Esophagus squamous epithelium (tissue), 5 donors: ENCODE data around the gene COL7A1. TPM values are rescaled to one million over a fixed set of nuclear protein-coding genes. Genes with fewer than 3 reads are reported as not detected.

Source experiments
- DNase-seq: peaks from one replicate; lab custom pipeline; 2025; lab: John Stamatoyannopoulos, UW
- H3K27ac ChIP-seq, 4 donors: fragments of 200-600 bp; sonication (generic); one replicate each; pipeline ENCODE4 v1.5.1; 2016 to 2019; ENCODE audit warnings: mild to moderate bottlenecking in 1 of 4
- H3K27me3 ChIP-seq, 4 donors: fragments of 200-600 bp; sonication (generic); 1 replicate in 3 of 4; 2 replicates in 1 of 4; pipeline versions ENCODE4 v1.5.1 to v1.6.0; 2017 to 2021; ENCODE audit warnings: antibody characterized with exemption in 1 of 4
- H3K36me3 ChIP-seq, 3 donors: fragments of 200-600 bp; sonication (generic); one replicate each; pipeline ENCODE4 v1.5.1; 2016 to 2019
- H3K4me1 ChIP-seq, 3 donors: fragments of 200-600 bp; sonication (generic); one replicate each; pipeline ENCODE4 v1.5.1; 2017 to 2019
- H3K4me3 ChIP-seq, 4 donors: fragments of 200-600 bp; sonication (generic); 1 replicate in 3 of 4; 2 replicates in 1 of 4; pipeline ENCODE4 v1.5.1; 2016 to 2019; ENCODE audit warnings: mild to moderate bottlenecking in 2 of 4, moderate library complexity in 1 of 4
- H3K9me3 ChIP-seq, 3 donors: fragments of 200-600 bp; sonication (generic); one replicate each; pipeline ENCODE4 v1.5.1; 2016 to 2019
- POLR2A ChIP-seq, 4 donors: fragments of 450-650 bp; IDR thresholded peaks; one replicate each; pipeline ENCODE4 v1.6.1; 2017; ENCODE audit warnings: antibody characterized with exemption in 4 of 4, mild to moderate bottlenecking in 4 of 4, moderate library complexity in 3 of 4
- WGBS, 2 donors: methylation state at CpG; one replicate each; pipeline ENCODE4 v1.1.5; 2018; 5-methylcytosine and 5-hydroxymethylcytosine counted together
- intact Hi-C: fragments of 100-400 bp; cut with DNase I; formaldehyde crosslinking; loops from one replicate; pipeline ENCODE4 v1.15.0; 2022
- total RNA-seq, 4 donors: library from RNA; depleted of rRNA; stranded (reverse); fragments of >200 nt; gene quantifications; one replicate each; pipeline ENCODE4 v1.1.0, GENCODE V29; 2016
- TF ChIP-seq, protein P1 (sequence below), 6 experiments: fragments of 450-650 bp in 4 of 6; fragments of 200-600 bp in 2 of 6; sonication (generic) in 2 of 6; IDR thresholded peaks; one replicate each; pipeline ENCODE4 v1.5.1; 2016 to 2019; ENCODE audit warnings: antibody characterized with exemption in 6 of 6, mild to moderate bottlenecking in 4 of 6, moderate library complexity in 4 of 6
- donor health status: DM: yes; HTN: yes; CAD: no.

COL7A1 gene
- total RNA-seq, 4 donors from 2014 or later = 52.8 to 125 (median 69.0) TPM

DNA sequence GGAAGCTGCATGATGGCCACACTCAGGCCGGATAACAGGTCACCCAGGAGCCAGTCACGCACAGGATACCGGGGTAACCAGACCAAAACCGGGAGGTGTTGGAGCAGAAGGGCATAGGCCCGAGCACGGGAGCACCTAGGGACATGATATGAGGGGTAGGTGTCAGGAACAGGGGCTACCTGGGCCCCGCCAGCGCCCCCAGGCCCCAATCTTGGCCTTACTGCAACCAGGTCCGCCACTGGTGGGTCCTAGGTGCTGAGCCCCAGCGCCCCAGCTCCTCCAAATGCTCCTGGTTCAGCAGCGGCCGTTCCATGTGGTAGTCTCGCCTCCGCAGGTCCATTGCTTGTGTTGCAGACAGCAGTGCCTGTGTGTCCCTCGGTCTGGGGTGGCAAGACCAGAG is 38.1 kb upstream of the COL7A1 start:
- Histone ChIP-seq H3K27me3 (no peaks in the 10 kb centered on the region), H3K4me3 (no peak overlapping the region), H3K4me1 (peaks cover 15 to 35% (median 19%) of the 10 kb centered on the region in 3 donors), H3K36me3 (peaks cover 0 to 53% (median 0%) of the 10 kb centered on the region in 3 donors), H3K27ac (no peak overlapping the region), H3K9me3 (no peaks in the 10 kb centered on the region)
- TF ChIP-seq POLR2A (IDR thresholded peaks at IDR 0.05) = no peak
- TF ChIP-seq, protein P1, sequence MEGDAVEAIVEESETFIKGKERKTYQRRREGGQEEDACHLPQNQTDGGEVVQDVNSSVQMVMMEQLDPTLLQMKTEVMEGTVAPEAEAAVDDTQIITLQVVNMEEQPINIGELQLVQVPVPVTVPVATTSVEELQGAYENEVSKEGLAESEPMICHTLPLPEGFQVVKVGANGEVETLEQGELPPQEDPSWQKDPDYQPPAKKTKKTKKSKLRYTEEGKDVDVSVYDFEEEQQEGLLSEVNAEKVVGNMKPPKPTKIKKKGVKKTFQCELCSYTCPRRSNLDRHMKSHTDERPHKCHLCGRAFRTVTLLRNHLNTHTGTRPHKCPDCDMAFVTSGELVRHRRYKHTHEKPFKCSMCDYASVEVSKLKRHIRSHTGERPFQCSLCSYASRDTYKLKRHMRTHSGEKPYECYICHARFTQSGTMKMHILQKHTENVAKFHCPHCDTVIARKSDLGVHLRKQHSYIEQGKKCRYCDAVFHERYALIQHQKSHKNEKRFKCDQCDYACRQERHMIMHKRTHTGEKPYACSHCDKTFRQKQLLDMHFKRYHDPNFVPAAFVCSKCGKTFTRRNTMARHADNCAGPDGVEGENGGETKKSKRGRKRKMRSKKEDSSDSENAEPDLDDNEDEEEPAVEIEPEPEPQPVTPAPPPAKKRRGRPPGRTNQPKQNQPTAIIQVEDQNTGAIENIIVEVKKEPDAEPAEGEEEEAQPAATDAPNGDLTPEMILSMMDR (IDR thresholded peaks at IDR 0.05) = no peak
- DNase-seq = no peak
- 94 to 97% methylated on average over 11 to 12 of the region's 15 CpGs for WGBS, 2 donors
- intact Hi-C loops = no loop called here

DNA sequence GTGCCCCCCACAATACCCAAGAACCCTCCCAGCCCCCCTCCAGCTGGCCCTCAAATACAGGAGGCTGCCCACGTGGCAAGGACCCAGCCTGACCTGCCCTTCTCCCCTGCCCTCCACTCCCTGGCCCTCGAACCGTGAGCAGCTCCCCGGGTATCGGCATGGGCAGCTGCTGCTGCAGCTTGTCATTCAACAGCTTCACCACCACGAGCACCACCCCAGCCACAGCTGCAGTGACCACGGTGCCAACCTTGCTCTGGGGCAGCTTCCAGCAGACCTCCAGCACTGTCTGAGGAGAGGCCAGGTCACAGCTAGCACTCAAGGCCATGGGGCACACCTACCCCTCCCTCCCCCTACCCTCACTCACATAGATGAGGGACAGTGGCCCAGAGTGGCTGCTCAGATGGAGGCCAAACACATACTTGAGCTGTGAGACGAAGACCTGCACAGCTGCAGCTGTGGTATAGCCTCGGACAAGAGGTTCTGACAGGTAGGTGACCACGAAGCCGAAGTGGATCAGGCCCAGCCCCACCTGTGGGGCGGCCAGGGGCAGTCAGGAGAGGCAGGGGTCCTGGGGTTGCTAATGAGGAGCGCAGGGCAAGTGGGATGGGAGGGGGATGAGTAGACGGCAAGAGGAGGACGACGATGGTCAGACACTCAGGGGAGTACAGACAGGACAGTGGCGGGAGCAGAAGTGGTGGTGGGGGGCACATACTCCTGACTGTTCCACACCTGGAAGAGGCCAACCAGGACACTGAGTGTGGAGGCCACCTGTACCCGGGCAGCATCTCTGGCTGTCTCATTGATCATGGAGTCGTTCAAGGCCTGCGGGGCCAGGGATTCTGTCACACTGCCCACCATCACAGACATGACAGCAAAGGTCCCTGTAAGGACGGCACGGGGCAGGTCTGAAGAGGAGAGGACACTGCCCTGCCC is 36.7 kb upstream of the COL7A1 start:
- no peak for TF ChIP-seq POLR2A (IDR thresholded peaks at IDR 0.05)
- TF ChIP-seq, protein P1 (IDR thresholded peaks at IDR 0.05) = no peak
- intact Hi-C loops = no loop called here
- 86 to 93% methylated on average over 17 to 21 of the region's 22 CpGs for WGBS, 2 donors
- Histone ChIP-seq H3K4me3 (no peak overlapping the region), H3K27ac (no peak overlapping the region), H3K9me3 (no peaks in the 10 kb centered on the region), H3K36me3 (peaks cover 0 to 68% (median 0%) of the 10 kb centered on the region in 3 donors), H3K27me3 (no peaks in the 10 kb centered on the region), H3K4me1 (peaks cover 15 to 35% (median 19%) of the 10 kb centered on the region in 3 donors)
- no peak for DNase-seq

DNA sequence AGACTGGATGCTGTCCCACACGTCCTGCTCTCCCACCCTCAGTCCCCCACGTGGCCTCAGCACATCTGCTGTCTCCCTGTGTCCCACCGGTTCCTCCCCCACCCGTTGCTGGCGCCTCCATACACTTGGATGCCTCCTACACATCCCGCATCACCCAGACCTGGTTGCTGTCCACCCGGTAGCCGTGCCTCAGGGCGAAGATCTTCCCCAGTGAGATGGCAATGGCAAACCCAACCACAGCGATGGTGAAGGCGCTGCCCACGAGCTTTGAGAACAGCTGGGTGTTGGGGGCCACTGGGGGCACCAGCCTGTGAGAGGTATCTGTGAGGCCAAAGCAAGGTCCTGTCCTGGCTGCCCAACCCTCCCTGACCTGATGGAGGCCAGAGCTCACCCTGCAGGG is 35.7 kb upstream of the COL7A1 start:
- DNase-seq = no peak
- WGBS, 2 donors = 89 to 90% methylated on average over 4 to 8 of the region's 12 CpGs
- H3K4me1 ChIP-seq = peaks cover 12 to 25% (median 13%) of the 10 kb centered on the region in 3 donors
- no peaks in the 10 kb centered on the region for H3K27me3 ChIP-seq
- no peak overlapping the region for H3K27ac ChIP-seq
- H3K4me3 ChIP-seq = no peak overlapping the region
- H3K9me3 ChIP-seq = no peaks in the 10 kb centered on the region
- no peak for TF ChIP-seq POLR2A (IDR thresholded peaks at IDR 0.05)
- TF ChIP-seq, protein P1 (IDR thresholded peaks at IDR 0.05) = no peak
- intact Hi-C loops = no loop called here
- peaks cover 0 to 77% (median 6%) of the 10 kb centered on the region in 3 donors for H3K36me3 ChIP-seq

DNA sequence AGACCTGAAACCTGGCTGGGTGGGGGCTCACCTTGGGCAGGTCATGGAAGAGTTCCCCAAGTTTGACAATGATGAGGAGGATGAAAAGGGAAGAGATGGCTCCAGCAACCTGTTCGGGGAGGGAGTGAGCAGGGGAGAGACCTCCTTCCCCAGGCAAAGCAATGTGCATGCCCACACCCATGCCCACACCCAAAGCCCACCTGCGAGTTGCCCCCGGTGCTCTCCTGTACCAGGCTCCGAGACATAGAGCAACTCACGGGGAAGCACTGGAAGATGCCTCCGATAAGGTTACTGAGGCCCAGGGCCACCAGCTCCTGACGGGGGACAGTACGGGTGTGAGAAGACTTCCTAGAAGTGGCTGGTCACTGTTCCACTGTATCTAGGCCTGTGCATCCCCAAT is 35.3 kb upstream of the COL7A1 start:
- TF ChIP-seq, protein P1 (IDR thresholded peaks at IDR 0.05) = no peak
- TF ChIP-seq POLR2A (IDR thresholded peaks at IDR 0.05) = no peak
- H3K27ac ChIP-seq = no peak overlapping the region
- H3K27me3 ChIP-seq = no peaks in the 10 kb centered on the region
- peaks cover 10 to 21% (median 12%) of the 10 kb centered on the region in 3 donors for H3K4me1 ChIP-seq
- H3K9me3 ChIP-seq = no peaks in the 10 kb centered on the region
- H3K4me3 ChIP-seq = no peak overlapping the region
- no peak for DNase-seq
- intact Hi-C loops = no loop called here
- peaks cover 0 to 81% (median 6%) of the 10 kb centered on the region in 3 donors for H3K36me3 ChIP-seq
- 93% methylated on average over 6 of the region's 8 CpGs; no CpG with 5 or more reads in 1 of the 2 donors for WGBS, 2 donors

DNA sequence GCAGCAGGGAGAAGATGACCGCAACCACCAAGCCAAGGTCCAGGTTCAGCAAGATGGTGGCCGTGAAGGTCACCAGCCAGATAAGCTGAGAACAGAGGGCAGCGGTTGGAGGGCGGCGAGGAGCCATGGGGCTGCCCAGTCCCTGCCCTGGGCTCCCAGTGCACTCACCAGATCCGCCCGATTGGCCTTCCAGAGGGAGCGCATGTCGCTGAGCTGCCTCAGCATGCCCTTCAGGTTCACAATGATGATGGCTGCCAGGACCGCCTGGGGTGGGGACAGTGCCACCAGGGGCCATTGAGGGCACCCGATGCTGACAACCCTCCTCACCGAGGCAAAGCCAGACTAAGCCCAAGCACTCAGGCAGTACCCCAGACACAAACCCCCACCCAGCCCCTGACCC is 34.8 kb upstream of the COL7A1 start:
- no peak for DNase-seq
- Histone ChIP-seq H3K9me3 (no peaks in the 10 kb centered on the region), H3K27ac (no peak overlapping the region), H3K27me3 (no peaks in the 10 kb centered on the region), H3K4me1 (peaks cover 10 to 17% (median 11%) of the 10 kb centered on the region in 3 donors), H3K36me3 (peaks cover 0 to 86% (median 6%) of the 10 kb centered on the region in 3 donors), H3K4me3 (no peak overlapping the region)
- TF ChIP-seq, protein P1 (IDR thresholded peaks at IDR 0.05) = no peak
- no peak for TF ChIP-seq POLR2A (IDR thresholded peaks at IDR 0.05)
- intact Hi-C loops = no loop called here
- 92 to 94% methylated on average over 5 to 8 of the region's 12 CpGs for WGBS, 2 donors
